H9 (cell line): ENCODE measurements around the gene CTXN1. TPM values are rescaled to one million over a fixed set of nuclear protein-coding genes. Genes with fewer than 3 reads are reported as not detected.

Source experiments
- DNase-seq: peaks from one replicate; pipeline ENCODE4 v3.0.0-alpha.2; 2017
- H2AFZ ChIP-seq: one replicate; pipeline ENCODE4 v1.6.1; 2013; ENCODE audit warnings: mild to moderate bottlenecking, low read length, control low read depth, moderate library complexity
- H2AK5ac ChIP-seq: 2 replicates; pipeline ENCODE4 v1.6.1; 2013; ENCODE audit warnings: low read length, control low read depth, mixed read lengths; ENCODE audit not compliant: insufficient read length
- H2BK120ac ChIP-seq: one replicate; pipeline ENCODE4 v1.6.1; 2013; ENCODE audit warnings: low read depth, mild to moderate bottlenecking, low read length, control low read depth, inconsistent platforms; ENCODE audit not compliant: poor library complexity, severe bottlenecking
- H2BK12ac ChIP-seq: 2 replicates; pipeline ENCODE4 v1.6.1; 2013; ENCODE audit warnings: low read length, control low read depth, mixed read lengths, low read depth; ENCODE audit not compliant: insufficient read length
- H2BK15ac ChIP-seq: 2 replicates; pipeline ENCODE4 v1.6.1; 2013; ENCODE audit warnings: low read depth, low read length, control low read depth
- H2BK20ac ChIP-seq: one replicate; pipeline ENCODE4 v1.6.1; 2013; ENCODE audit warnings: low read depth, mild to moderate bottlenecking, low read length, control low read depth, inconsistent platforms; ENCODE audit not compliant: poor library complexity, severe bottlenecking
- H2BK5ac ChIP-seq: 2 replicates; pipeline ENCODE4 v1.6.1; 2013; ENCODE audit warnings: low read length, control low read depth, mixed read lengths; ENCODE audit not compliant: insufficient read length
- H3K14ac ChIP-seq: 2 replicates; pipeline ENCODE4 v1.6.1; 2013; ENCODE audit warnings: low read length, control low read depth; ENCODE audit not compliant: insufficient read depth
- H3K18ac ChIP-seq: 2 replicates; pipeline ENCODE4 v1.6.1; 2013; ENCODE audit warnings: low read depth, mild to moderate bottlenecking, mixed read lengths, low read length, control low read depth; ENCODE audit not compliant: insufficient read length
- H3K23ac ChIP-seq: 2 replicates; pipeline ENCODE4 v1.6.1; 2013; ENCODE audit warnings: low read length, control low read depth, mixed read lengths, low read depth; ENCODE audit not compliant: insufficient read length
- H3K23me2 ChIP-seq: 2 replicates; pipeline ENCODE4 v1.6.1; 2013; ENCODE audit warnings: low read depth, mild to moderate bottlenecking, mixed read lengths, low read length, control low read depth; ENCODE audit not compliant: insufficient read length, poor library complexity, severe bottlenecking
- H3K27ac ChIP-seq: 2 replicates; pipeline ENCODE4 v1.5.1; 2013; ENCODE audit warnings: low read length, control low read depth, mixed read lengths, low read depth; ENCODE audit not compliant: insufficient read length
- H3K27me3 ChIP-seq: 2 replicates; pipeline ENCODE4 v1.6.1; 2013; ENCODE audit warnings: low read length, control low read depth, inconsistent platforms; ENCODE audit not compliant: insufficient read depth
- H3K4ac ChIP-seq: 2 replicates; pipeline ENCODE4 v1.6.1; 2013; ENCODE audit warnings: low read depth, mild to moderate bottlenecking, control low read depth, inconsistent platforms, low read length, moderate library complexity
- H3K4me1 ChIP-seq: 2 replicates; pipeline ENCODE4 v1.6.1; 2013; ENCODE audit warnings: low read length, control low read depth, inconsistent platforms; ENCODE audit not compliant: insufficient read depth
- H3K4me2 ChIP-seq: 2 replicates; pipeline ENCODE4 v1.6.1; 2013; ENCODE audit warnings: low read length, control low read depth, mixed read lengths; ENCODE audit not compliant: insufficient read length, insufficient read depth
- H3K56ac ChIP-seq: 2 replicates; pipeline ENCODE4 v1.6.1; 2013; ENCODE audit warnings: low read depth, mild to moderate bottlenecking, mixed read lengths, low read length, control low read depth; ENCODE audit not compliant: insufficient read length
- H3K79me1 ChIP-seq: 2 replicates; pipeline ENCODE4 v1.6.1; 2013; ENCODE audit warnings: low read depth, mild to moderate bottlenecking, moderate library complexity, low read length, control low read depth, inconsistent platforms; ENCODE audit not compliant: insufficient read depth, poor library complexity, severe bottlenecking
- H3K79me2 ChIP-seq: 2 replicates; pipeline ENCODE4 v1.6.1; 2013; ENCODE audit warnings: low read length, control low read depth, inconsistent platforms; ENCODE audit not compliant: insufficient read depth
- H3K9ac ChIP-seq: 2 replicates; pipeline ENCODE4 v1.6.1; 2013; ENCODE audit warnings: low read length, control low read depth, mixed read lengths; ENCODE audit not compliant: insufficient read length; ENCODE audit errors: extremely low read depth
- H3K9me3 ChIP-seq: one replicate; pipeline ENCODE4 v1.6.1; 2013; ENCODE audit warnings: low read depth, low read length, inconsistent platforms; ENCODE audit not compliant: control insufficient read depth
- H3T11ph ChIP-seq: one replicate; pipeline ENCODE4 v1.6.1; 2013; ENCODE audit warnings: mild to moderate bottlenecking, low read length, control low read depth, inconsistent platforms
- H4K20me1 ChIP-seq: one replicate; pipeline ENCODE4 v1.6.1; 2013; ENCODE audit not compliant: control insufficient read depth, insufficient read length, insufficient read depth
- H4K5ac ChIP-seq: 2 replicates; pipeline ENCODE4 v1.6.1; 2013; ENCODE audit warnings: low read depth, mild to moderate bottlenecking, mixed read lengths, low read length, control low read depth; ENCODE audit not compliant: insufficient read length
- H4K8ac ChIP-seq: replicated peaks from 2 replicates; pipeline ENCODE4 v1.6.1; 2013; ENCODE audit warnings: low read length, control low read depth, mixed read lengths, low read depth; ENCODE audit not compliant: insufficient read length
- H4K91ac ChIP-seq: 2 replicates; pipeline ENCODE4 v1.6.1; 2013; ENCODE audit warnings: low read depth, mild to moderate bottlenecking, moderate library complexity, mixed read lengths, low read length, control low read depth; ENCODE audit not compliant: insufficient read length
- H3K27ac Mint-ChIP-seq, 3 experiments: 2 replicates in 2 of 3; 3 replicates in 1 of 3; pipeline ENCODE4 v1.8.0; 2020 to 2021; ENCODE audit warnings: mixed read lengths in 3 of 3, mild to moderate bottlenecking in 1 of 3, moderate library complexity in 1 of 3
- H3K27me3 Mint-ChIP-seq: 2 replicates; pipeline ENCODE4 v1.8.0; 2021; ENCODE audit warnings: low read depth, mild to moderate bottlenecking, moderate library complexity, mixed read lengths
- H3K36me3 Mint-ChIP-seq, 3 experiments: 2 replicates in 2 of 3; 3 replicates in 1 of 3; pipeline ENCODE4 v1.8.0; 2020 to 2021; ENCODE audit warnings: low read depth in 3 of 3, mixed read lengths in 3 of 3; ENCODE audit not compliant: insufficient read depth in 1 of 3
- H3K4me1 Mint-ChIP-seq, 2 experiments: 2 replicates each; pipeline ENCODE4 v1.8.0; 2020; ENCODE audit warnings: mixed read lengths in 2 of 2
- H3K4me3 Mint-ChIP-seq, 2 experiments: 2 replicates in 1 of 2; 3 replicates in 1 of 2; pipeline ENCODE4 v1.8.0; 2020 to 2021; ENCODE audit warnings: mild to moderate bottlenecking in 2 of 2, mixed read lengths in 2 of 2, moderate library complexity in 1 of 2
- H3K9me3 Mint-ChIP-seq, 2 experiments: 2 replicates in 1 of 2; 3 replicates in 1 of 2; pipeline ENCODE4 v1.8.0; 2020; ENCODE audit warnings: mild to moderate bottlenecking in 2 of 2, mixed read lengths in 2 of 2, moderate library complexity in 1 of 2
- WGBS: extraction: QIAGEN DNeasy Blood & Tissue Kit; methylation state at CpG from one replicate; pipeline ENCODE4 v1.1.7; 2013; ENCODE audit warnings: missing lambda C conversion rate, low lambda C conversion rate, mixed read lengths; ENCODE audit not compliant: insufficient read length; ENCODE audit errors: extremely low coverage; 5-methylcytosine and 5-hydroxymethylcytosine counted together
- total RNA-seq: library from RNA; stranded (reverse); gene quantifications from 2 replicates; pipeline ENCODE4 v1.2.1, GENCODE V29; 2021
- TF ChIP-seq, protein P1 (sequence below): fragments of 200-600 bp; sonication (generic); conservative IDR thresholded peaks from 3 replicates; pipeline ENCODE4 v1.8.0; 2021; ENCODE audit warnings: antibody characterized with exemption, mild to moderate bottlenecking

The CTXN1 gene
- total RNA-seq, 1 experiment from 2014 or later: 22.7 TPM

DNA sequence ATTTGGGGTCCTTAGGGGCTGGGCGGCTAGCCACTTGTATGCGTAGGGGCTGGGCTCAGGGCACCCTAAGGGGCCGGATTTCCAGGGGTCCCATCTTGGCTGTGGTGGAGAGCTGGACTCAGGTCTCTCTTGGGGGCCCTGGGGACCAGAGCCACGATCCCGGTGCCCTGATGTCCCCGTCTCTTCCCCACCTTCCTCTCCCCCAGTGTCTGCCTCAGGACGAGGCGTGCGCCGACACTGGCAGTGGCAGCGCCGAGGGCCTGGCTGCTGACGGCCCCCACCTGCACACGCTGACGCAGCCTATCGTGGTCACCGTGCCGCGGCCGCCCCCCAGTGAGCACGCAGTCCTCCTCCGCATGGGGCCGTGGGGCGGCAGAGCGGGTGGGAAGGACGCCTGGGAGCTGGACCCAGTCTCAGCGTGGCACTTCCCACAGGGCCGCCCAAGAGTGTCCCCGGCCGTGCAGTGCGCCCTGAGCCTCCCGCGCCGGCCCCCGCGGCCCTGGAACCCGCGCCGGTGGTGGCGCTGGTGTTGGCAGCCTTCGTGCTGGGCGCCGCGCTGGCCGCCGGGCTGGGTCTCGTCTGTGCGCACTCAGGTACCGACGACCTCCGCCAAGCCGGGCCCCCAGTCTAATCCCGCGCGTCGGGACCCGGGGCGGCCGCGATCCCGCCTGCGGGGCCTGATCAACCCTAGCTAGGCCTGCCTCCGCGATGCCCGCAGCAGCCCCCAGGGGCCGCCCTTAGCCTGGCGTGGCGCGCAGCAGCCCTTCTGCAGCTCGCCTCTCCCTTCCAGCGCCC is 8.5 kb downstream of the CTXN1 start:
- no peak overlapping the region for H4K8ac ChIP-seq
- Mint-ChIP-seq H3K4me1 (peaks cover 20 to 27% of the 10 kb centered on the region in 2 experiments), H3K36me3 (peaks cover 7 to 14% (median 13%) of the 10 kb centered on the region in 3 experiments; a peak in 6 of 7 replicates), H3K27me3 (peaks cover 57% of the 10 kb centered on the region), H3K27ac (no peak overlapping the region), H3K9me3 (no peaks in the 10 kb centered on the region; a peak in 1 of 5 replicates), H3K4me3 (peak overlapping the region; percentile 67 to 91)
- no peaks in the 10 kb centered on the region for H3K79me2 ChIP-seq
- no CpG with 5 or more reads among the region's 71 CpGs for WGBS
- no peak overlapping the region for H2BK5ac ChIP-seq
- TF ChIP-seq, protein P1, sequence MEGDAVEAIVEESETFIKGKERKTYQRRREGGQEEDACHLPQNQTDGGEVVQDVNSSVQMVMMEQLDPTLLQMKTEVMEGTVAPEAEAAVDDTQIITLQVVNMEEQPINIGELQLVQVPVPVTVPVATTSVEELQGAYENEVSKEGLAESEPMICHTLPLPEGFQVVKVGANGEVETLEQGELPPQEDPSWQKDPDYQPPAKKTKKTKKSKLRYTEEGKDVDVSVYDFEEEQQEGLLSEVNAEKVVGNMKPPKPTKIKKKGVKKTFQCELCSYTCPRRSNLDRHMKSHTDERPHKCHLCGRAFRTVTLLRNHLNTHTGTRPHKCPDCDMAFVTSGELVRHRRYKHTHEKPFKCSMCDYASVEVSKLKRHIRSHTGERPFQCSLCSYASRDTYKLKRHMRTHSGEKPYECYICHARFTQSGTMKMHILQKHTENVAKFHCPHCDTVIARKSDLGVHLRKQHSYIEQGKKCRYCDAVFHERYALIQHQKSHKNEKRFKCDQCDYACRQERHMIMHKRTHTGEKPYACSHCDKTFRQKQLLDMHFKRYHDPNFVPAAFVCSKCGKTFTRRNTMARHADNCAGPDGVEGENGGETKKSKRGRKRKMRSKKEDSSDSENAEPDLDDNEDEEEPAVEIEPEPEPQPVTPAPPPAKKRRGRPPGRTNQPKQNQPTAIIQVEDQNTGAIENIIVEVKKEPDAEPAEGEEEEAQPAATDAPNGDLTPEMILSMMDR: peak; percentile 74
- no peak overlapping the region for H3K4ac ChIP-seq
- no peaks in the 10 kb centered on the region for H3K79me1 ChIP-seq
- H3K9ac ChIP-seq: no peak overlapping the region
- H3T11ph ChIP-seq: no peak overlapping the region
- no peak overlapping the region for H3K56ac ChIP-seq
- H2AK5ac ChIP-seq: no peak overlapping the region
- H2AFZ ChIP-seq: no peak overlapping the region
- H3K18ac ChIP-seq: peak overlapping the region; percentile 38
- H3K9me3 ChIP-seq: no peaks in the 10 kb centered on the region
- no peaks in the 10 kb centered on the region for H3K4me1 ChIP-seq
- H4K91ac ChIP-seq: no peak overlapping the region
- H3K27ac ChIP-seq: no peak overlapping the region
- DNase-seq: peak; percentile 71
- no peak overlapping the region for H4K5ac ChIP-seq
- H3K23me2 ChIP-seq: peaks cover 17% of the 10 kb centered on the region
- H3K14ac ChIP-seq: no peak overlapping the region
- H4K20me1 ChIP-seq: no peaks in the 10 kb centered on the region
- H2BK15ac ChIP-seq: no peak overlapping the region
- peak overlapping the region; percentile 74 for H3K4me2 ChIP-seq
- no peak overlapping the region for H2BK20ac ChIP-seq
- H3K23ac ChIP-seq: no peak overlapping the region
- no peak overlapping the region for H2BK12ac ChIP-seq
- no peak overlapping the region for H2BK120ac ChIP-seq
- H3K27me3 ChIP-seq: peaks cover 16% of the 10 kb centered on the region; the same call in 1 of the 2 replicates
